NCI-H1930 (cell line): ENCODE results near the gene PDRG1.
"Not testable (repeated sequence)": the region's sequence is repeated elsewhere in the genome, so short reads cannot be mapped to it uniquely, and the experiment has no call there.

ENCODE experiments used
- DNase-seq, 2 experiments: peaks; one replicate each; lab custom pipeline; 2025; lab: John Stamatoyannopoulos, UW

PDRG1 gene

DNA sequence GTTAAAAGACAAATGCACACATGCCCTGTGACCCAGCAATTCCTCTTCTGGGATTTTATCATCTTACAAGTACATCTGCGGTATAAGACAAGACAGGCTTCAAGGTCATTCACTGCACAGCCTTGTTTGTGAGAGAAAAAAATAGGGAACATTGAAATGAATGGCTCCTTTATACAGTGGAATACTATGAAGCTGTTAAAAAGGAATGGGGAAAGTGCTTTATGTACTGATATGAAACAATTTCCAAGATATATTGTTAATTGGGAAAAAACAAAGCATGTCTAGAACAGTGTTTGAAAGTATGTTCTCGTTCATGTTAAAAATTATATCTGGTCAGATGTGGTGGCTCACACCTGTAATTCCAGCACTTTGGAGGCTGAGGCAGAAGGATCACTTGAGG lies 25.4 kb downstream of the PDRG1 start:
- no peak for DNase-seq

DNA sequence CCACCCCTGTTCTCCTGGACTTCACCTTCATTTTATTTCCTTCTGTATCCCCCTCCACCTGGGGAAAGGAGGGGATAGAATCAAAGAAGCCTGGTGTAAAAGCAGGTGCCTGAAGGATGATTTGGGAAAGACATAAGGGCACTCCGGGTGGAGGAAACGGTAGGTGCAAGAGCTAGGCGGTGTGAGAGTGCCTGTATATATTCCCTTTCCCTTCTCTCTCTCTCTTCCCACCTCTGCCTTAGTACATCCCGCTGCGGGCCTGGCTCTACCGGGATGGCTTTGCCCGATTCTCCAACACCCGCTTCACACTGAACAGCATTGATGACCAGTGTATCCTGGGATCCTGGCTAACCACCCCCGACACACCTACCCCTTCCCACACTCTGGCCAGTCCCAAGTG lies 26.2 kb downstream of the PDRG1 start:
- no peak for DNase-seq

DNA sequence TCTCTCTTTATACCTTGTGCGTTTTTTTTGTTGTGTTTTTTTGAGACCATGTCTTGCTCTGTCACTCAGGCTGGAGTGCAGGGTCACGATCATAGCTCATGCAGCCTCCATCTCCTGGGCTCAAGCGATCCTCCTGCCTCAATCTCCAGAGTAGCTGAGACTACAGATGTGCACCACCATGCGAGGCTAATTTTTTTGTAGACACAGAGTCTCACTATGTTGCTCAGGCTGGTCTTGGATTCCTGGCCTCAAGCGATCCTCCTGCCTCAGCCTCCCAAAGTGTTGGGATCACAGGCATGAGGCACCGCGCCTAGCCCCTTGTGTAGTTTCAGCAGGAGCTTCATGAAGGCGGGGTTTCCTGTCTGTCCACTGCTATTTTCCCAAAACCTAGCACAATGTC lies 27.3 kb downstream of the PDRG1 start:
- no peak for DNase-seq

DNA sequence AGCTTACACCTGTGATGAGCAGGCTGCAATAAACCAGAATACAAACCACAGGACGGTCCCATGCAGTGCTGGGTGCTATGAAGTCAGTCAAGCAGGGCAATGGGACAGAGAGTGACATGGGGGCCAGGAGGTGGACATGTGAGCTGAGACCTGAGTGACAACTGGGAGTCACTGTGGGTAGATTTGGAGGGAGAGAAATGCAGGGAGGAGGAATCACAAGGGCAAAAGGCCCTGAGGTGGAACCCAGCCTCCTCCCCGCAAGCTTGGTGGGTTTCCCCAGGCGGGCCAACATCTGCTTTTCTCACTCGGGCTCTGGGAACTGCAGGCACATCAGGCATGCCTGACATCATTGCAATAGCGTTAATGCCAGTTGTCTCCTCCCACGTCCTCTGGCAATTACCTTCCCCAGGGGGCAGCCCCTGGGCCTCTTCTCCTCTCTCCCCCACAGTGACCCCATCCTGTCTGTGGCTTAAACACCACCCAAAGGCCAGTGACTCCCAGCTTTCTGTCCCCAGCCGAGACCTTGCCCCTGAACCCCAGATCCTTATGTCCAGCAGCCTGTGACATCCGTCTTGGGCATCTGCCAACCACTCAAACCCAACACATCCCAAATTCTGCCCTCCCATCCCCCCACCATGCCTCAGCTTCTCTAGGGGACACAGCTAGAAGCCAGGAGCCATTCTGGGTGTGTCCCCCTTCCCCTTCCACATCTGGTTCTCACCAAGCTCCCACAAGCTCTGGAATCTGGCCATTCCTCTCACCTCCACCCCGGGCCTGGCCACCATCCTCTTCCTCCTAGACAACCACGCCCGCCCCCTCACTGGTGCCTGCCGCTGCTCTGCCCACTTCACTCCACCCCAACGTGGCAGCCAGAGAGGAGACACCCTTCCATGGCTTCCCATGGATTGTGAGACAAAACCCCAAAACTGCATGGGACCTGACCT lies 28.2 kb downstream of the PDRG1 start:
- DNase-seq, result no peak

DNA sequence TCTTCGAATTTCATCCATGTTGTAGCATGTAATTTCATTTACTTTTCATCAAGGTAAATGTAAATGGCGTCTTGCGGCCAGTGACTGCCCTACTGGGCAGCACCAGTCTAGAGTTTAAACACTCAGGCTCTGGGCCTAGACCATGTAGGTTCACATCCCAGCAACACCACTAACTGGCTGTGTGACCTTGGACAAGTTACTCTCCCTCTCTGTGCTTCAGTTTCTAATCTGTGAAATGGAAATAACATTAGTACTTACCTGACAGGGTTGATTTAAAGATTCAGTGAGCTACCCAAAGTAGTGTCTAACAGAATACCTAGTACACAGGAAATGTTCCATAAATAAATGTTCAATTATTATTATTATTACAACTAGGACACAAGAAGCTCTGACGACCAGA lies 29.3 kb downstream of the PDRG1 start:
- DNase-seq, result no peak

DNA sequence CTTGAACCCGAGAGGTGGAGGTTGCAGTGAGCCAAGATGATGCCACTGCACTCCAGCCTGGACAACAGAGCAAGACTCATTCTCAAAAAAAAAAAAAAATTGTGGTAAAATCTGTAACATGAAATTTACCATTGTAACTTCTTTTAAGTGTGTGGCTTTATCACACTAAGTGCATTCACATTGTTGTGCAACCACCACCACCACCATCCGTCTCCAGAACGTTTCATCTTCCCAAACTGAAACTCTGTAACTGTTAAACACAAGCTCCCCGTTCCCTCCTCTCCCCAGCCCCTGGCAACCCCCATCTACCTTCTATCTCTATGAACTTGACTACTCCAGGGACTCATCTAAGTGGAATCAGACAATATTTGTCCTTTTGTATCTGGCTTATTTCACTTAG lies 29.7 kb downstream of the PDRG1 start:
- DNase-seq, result no peak

DNA sequence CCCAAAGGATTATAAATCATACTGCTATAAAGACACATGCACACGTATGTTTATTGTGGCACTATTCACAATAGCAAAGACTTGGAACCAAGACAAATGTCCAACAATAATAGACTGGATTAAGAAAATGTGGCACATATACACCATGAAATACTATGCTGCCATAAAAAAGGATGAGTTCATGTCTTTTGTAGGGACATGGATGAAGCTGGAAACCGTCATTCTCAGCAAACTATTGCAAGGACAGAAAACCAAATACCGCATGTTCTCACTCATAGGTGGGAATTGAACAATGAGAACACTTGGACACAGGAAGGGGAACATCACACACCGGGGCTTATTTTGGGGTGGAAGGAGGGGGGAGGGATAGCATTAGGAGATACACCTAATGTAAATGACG lies 30.4 kb downstream of the PDRG1 start:
- DNase-seq, result not testable (repeated sequence)

DNA sequence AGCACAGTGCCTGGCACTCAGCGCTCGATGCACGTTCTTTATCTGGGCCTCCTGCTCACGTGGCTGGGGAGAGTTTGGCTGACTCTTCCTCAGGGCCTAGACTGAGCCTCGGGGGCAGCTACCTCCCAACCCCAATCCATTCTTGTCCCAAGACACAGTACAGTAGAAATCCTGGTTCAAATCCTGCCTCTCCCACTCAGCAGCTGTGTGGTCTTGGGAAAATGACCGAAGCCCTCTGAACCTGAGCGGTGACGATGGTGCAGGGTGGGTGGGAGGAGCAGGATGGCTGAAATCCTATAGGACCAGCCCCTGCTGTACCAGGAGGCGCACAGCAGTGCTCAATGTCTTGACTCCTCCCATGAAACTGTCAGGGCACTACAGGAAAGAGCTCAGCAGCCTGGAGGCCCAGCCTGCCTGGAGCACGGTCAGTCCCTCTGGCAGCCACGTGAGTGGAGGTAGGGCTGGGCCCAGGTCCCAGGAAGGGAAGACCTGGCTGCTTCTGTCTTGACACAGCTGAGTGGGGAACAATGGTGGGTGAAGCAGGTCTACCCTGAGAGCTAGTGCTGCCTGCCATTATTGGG lies 31.5 kb downstream of the PDRG1 start:
- DNase-seq, result no peak

DNA sequence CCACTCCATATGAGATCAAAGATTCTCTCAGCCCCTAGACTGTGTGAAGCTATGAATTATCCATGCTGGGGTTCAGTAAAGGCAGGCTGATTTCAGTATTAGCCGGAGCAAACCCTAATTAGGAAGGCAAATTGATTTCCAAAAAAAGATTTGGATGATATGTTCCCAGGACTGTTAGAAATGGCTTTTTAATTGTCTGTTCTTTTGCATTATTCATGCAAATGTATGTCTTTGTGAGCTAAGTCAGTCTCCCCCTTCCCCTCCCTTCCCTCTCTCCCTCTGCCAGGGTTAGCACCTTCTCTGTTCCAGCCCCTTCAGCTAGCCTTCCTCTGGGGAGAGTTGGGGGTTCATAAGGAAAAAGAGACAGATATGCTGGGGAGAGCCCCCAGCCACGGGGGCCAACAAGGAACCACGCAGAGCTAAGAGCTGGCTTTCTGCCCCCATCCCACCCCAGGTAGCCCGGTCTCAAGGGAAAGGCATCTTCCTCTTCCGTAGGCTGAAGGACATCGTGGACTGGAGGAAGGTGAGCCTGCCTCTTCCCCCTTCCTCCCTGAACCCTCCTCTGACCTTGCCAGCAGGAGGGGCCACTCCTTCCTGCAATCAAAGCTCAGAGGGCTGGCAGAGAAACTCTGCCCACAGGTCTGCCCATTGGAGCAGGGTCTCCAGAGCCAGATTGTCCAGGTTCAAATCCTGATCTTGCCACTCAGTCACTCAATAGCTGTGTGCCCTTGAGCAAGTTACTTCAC lies 32.3 kb downstream of the PDRG1 start:
- DNase-seq, result no peak

DNA sequence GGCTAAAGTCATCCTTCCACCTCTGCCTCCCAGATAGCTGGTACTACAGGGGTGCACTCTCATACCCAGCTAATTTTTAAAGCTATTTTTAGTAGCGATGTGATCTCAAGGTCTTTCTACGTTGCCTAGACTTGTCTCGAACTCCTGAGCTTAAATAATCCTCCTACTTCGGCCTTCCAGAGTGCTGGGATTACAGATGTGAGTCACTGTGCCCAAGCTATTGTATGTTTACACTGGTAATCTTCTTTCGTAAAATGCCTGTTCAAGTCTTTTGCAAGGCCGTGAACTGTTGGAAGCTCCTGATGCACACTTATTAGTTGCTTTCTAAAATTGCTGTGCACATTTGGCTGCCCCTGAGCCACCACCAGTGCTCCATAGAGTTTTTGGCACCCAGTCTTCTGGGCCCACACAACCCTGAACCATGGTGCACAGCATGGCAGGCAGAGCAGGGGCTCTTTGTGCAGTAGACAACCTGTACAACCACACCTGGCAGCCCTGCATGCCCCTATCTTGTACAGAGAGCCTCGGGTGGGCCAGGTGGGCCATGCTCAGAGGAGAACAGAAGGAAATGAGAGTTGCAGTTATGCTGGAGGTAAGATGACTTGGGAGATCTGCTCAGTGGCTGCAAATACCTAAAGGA lies 33.3 kb downstream of the PDRG1 start:
- no peak for DNase-seq

DNA sequence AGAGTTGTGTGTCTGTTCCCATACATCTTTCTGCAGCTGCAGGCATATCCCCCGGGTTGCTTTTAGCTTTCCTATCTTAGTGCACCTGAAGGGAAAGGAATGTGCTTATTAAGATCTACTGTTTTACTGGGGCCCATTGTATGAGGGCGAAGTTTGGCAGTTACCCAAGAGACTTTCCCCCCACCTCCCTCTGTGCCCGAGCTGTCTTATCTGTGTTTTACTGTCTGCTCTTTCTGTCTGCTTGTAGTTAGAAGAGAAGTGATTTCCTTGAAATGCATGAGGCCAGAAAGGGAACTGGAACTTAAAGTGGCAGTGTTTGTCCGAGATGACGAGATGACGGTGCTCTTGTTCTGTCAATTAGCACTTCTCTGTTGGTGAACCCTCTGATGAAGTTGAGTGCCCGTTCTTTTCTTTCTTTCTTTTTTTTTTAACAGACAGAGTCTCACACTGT lies 33.9 kb downstream of the PDRG1 start:
- not testable (repeated sequence) for DNase-seq

DNA sequence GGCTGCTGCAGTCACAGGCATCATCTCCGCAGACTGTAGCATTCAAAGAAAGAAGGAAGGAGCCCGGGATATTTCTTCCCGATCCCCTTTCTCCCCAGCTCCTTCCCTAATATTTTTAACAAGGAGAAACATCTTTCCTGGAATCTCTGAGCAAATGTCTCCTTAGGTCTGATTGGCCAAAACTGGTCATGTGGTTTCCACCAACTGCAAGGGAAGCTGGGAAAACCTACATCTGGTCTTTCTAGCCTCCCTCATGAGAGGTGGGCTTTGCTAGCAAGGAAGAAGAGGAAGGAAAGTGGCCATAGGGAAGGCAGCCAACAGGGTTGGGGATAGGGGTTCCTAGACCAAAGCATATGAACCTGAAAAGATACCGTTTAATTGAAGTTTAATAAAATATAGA lies 35.1 kb downstream of the PDRG1 start:
- DNase-seq, result no peak

DNA sequence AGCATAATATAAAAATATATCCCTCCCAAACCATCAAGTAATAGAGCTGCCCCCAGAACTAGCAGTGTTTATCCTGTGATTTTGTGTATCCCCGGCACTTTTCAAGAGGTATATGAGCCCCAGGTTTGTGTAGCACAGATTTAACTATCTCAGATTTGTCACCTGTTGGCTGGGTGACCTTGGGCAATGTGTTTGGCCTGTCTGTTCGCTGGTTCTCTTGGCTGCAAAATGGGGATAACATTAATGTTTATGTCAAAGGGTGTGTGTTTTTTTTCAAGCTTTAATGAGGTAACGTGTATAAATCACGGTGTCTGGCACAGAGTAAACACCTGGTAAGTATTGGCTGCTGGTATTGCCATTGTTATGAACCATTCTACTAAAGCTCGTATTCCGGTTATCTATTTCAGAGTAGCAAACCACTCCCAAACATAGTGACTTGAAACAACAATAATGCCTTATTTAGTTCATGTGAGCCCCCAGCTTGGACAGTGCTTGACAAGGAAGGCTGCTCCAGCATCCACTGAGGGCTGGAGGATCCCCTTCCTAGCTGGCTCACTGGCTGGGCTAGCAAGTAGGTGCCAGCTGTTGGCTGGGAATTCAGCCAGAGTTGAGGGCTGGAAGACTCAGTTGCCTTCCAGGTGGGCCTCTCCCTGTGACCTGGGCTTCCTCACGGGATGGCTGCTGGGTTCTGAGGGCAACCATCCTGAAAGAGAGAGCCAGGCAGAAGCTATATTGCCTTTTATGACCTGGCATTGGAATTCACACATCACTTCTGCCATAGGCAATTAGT lies 36.2 kb downstream of the PDRG1 start:
- DNase-seq, result no peak

DNA sequence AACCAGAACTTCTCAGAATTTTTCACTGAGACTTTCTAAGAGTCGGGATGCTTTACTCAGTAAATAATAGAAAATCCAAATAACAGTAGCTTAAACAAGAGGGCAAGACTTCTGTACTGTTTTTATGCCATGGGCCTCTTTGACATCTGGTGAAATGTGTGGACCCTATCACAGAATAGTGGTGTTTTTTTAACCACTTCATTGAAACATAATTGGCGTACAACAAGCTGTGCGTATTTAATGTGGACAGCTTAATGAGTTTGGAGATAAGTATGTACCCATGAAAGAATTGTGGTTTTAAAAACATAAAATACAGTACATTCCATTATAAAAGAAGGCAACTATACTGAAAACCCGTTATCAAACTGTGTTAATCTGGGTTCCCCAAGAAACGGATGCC lies 37.7 kb downstream of the PDRG1 start:
- no peak for DNase-seq

DNA sequence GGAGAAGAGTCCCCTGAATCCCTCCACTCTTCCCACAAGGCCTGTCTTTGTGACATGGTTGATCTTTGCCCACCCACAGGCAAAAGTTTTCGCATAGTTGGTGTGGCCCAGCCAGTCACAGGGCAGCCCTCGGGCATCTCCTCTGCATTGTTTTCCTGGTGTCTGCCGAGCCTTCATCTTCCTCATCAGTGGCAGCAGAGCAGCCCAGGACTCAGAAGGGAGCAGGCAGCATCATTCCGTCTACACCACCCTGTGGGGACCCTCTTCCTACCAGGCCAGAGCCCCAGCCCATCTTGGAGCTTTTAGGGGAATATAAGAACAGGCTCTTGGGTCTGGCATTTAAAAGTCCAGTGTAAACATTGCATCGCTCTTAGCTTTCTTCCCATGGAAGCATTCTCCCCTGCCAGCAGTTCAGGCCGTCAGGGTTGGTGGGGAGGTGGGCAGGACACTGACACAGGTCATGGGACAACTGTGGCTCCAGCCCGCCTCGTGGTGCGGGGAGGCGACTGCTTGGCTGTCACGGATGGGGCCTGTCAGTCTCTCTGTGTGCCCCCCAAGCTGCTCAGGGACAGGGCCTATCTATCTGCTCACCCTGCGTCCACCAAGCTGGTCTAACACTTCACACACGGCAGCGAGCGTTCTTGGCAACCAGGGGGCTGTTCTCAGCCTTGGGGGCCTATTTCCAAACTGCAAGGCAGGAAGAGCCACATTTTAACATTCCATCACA lies 38.3 kb downstream of the PDRG1 start:
- no peak for DNase-seq

DNA sequence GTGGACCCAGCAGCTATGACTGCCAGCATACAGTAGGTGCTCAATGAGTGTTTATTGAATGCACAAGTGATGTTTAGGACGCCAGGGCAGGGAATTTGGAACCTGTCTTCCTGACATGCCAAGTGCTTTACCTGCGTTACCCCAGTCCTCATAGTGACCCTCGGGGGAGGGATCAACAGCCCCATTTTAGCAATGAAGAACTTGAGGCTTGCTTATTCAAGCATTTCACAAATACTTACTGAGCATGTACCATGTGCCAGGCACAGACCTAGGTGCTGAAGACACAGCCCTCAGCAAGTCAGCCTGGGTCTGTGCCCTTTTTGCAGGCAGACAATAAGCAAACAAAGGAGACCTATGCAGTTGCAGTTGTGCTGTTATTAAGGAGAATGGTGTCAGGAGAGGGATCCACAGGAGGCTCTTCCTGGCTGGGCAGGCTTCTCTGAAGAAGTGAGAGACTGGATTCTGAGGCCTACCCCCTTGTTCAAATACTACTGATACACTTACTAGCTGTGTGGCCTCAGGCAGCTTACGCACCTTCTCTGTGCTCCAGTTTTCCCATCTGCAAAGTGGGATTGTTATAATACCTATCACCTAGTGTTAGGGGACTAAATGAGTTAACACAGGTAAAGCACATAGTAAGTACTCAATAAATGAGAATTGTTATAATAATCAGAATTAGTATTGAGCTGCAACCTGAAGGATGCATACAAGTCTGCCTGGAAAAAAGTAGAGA lies 41.6 kb downstream of the PDRG1 start:
- no peak for DNase-seq

DNA sequence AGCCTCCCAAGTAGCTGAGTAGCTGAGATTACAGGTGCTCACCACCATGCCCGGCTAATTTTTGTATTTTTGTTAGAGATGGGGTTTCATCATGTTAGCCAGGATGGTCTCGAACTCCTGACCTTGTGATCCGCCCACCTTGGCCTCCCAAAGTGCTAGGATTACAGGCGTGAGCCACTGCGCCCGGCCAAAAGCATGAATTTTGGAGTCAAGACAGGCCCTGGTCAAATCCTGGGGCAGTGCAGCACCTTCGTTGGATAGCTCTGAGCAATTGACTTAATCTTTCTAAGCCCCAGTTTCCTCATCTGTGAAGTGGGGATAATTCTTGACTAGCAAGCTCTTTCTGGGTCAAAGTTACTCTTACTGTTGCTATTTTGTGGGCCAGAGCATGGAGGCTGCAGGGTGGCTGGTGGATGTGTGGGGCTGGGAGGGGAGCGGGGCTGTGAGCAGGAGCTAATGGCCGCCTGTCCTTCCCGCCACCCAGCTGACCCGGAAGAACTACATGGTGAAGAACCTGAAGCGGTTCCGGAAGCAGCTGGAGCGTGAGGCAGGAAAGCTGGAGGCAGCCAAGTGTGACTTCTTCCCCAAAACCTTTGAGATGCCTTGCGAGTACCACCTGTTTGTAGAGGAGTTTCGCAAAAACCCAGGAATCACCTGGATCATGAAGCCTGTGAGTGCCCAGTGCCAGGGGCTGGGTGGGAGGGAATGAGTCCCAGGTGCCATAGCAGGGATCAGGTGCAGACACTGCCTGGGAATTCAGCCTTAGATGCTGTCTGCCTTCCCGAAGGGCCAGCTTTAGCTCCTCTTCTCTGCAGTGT lies 42.4 kb downstream of the PDRG1 start:
- DNase-seq, result no peak

DNA sequence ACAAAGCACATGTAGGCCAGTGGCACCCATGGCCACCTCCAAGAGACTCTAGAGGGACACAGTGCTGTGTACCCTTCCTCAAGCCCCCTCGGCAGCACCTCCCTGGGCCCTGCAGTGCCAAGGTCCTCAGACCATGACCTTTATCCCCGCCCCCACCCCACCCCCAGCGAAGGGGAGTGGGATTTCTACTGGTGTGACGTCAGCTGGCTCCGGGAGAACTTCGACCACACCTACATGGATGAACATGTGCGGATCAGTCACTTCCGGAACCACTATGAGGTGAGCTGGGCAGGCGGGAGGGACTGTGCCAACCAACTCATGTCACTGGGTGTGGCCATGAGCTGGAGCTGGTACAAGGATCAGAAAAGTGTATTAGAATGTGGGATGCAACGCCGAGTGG lies 43.4 kb downstream of the PDRG1 start:
- DNase-seq, result no peak

DNA sequence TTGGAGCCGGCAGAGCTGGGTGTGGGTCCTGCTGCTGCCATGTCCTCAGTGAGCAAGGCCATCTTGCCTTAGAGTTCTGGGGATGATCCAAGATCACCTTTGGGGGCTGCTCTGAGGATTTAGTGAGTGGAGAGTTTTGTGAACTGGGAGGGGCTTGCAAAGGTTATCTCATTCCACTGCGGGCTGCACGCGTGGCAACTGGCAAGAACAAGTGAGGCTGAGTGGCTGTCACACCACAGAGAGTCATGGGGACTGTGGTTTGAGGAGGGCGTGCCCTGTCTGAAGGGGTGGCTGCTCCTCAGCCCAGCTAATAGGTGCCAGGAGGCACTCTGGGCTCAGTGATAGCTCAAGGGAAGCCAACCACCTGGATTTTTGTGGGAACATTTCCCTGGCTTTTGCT lies 43.8 kb downstream of the PDRG1 start:
- no peak for DNase-seq
